ENCODE results near the gene ALDH9A1.
"Not testable (repeated sequence)": the region's sequence is repeated elsewhere in the genome, so short reads cannot be mapped to it uniquely, and the experiment has no call there.

ALDH9A1 gene

GRCh38 chr1:165645654-165646366, 52.6 kb downstream of the ALDH9A1 start:
- DNase-seq (ENCODE audit: low spot score) = peak; percentile 20

- DNase-seq (ENCODE audit: low spot score) = no peak
These were observed 54.2 kb downstream of the ALDH9A1 start for GRCh38 chr1:165644064-165644735.

- DNase-seq (ENCODE audit: low spot score) = no peak
These were observed 57.0 kb downstream of the ALDH9A1 start for GRCh38 chr1:165641231-165641987.

- no peak for DNase-seq (ENCODE audit: low spot score)
These were observed 58.3 kb downstream of the ALDH9A1 start for GRCh38 chr1:165639821-165640623.

GRCh38 chr1:165638211-165638610, 60.2 kb downstream of the ALDH9A1 start:
- DNase-seq (ENCODE audit: low spot score) = not testable (repeated sequence)

GRCh38 chr1:165637427-165637826, 60.9 kb downstream of the ALDH9A1 start:
- no peak for DNase-seq (ENCODE audit: low spot score)

DNA sequence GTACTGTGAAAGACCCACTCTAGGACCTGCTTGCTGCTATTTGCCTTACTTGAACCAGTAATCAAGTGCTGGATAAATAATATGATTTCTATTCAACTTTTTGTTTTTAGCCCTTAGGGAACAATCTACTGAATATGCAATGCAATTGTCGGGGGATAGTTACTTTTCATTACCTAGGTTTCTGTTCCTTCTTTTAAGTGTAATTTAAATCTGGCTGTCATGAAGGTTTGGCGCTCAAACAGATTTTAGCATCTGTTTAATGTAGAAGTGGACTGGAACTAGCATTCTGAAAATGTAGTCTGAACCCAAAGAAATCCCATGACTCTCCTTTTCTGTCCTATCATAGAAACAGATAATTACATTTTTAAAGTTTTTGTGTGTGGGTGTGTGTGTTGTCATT, 62.5 kb downstream of the ALDH9A1 start:
- no peak for DNase-seq (ENCODE audit: low spot score)

DNA sequence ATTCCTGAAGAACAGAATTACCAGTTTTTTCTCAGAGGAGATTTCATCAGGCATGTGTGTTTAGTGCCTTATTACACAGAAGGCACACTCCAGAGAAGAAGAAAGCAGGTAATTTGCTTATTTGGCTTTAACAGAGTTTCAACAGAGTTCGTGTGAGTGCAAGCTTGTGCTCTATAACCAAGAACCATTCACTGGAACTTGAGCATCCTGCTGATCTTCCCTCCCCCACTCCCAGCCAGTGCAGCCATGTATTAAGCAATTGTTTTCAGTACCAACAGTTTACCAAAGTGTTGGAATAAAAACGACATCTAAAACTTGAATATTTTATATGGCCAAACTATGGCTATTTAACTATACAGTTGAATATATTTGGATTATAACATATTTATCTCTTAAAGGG, 63.0 kb downstream of the ALDH9A1 start:
- DNase-seq (ENCODE audit: low spot score) = no peak

DNA sequence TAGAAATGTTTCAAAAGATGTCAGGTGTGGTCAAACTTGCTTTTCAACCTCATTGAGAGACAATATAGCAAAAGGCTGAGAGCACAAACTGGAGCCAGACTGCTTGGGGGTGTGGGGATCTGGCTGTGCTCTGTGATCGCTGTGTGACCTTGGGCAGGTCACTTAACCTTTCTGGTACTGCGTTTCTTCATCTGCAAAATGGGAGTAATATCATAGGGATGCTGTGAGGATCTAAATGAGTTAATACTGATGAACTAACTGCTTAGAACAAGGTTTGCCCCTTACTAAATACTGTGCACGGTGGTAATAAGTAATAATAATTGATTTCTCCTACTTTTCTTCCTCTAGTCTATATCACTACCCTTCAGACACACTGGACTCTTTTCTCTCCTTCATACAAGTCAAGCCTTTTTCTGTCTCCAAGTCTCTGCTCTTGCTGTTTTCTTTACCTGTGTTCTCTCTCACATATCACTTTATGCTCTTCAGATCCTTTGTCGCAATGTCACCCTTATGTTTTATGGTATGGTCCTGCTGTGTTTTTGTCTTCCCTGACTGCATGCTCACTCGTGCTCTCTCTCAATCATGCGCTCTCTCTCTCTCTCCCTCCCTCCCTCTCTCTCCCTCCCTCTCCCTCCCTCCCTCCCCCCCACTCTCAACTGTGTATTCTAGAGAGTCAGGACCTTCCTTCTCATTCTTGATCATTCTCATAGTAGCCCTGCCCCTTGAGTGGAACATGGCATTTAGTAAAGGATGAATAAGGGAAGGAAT, 64.0 kb downstream of the ALDH9A1 start:
- no peak for DNase-seq (ENCODE audit: low spot score)

DNA sequence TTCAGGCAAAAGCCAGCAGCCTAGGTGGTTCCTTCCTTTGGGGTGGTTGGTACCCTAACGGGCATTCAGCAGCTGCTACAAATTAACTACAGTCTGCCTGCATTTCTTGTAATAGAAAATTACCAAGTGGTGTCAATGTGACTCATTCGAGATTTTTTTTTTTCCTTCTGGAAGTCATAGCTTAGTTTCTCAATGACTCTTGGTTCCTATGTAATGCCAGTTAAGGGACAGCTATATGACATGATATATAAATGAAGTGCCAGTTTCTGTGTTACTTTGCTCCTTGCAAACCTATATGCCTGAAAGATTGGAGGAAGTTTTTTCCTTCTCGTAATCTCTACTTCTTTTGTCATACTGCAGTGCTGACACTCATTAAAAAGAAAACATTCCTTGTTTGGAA, 64.7 kb downstream of the ALDH9A1 start:
- no peak for DNase-seq (ENCODE audit: low spot score)

DNA sequence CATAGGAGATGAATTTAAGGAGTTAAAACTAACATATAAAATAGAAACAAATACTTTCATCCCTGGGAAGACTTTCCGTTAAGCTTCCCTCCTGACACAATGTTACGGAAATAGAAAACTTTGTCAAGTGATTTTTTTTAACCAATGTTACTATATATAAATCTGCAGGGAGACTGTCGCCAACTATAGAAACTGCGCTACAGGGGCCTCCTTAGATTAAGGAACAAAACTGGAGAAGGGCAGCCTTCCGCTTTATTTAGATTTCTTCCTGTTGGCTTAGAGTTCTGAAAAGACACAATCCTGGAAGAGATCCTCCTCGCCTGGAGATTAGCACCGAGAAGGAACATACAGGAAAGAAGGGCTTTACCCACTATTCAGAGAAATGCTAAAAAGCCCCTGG, 65.9 kb downstream of the ALDH9A1 start:
- no peak for DNase-seq (ENCODE audit: low spot score)

DNA sequence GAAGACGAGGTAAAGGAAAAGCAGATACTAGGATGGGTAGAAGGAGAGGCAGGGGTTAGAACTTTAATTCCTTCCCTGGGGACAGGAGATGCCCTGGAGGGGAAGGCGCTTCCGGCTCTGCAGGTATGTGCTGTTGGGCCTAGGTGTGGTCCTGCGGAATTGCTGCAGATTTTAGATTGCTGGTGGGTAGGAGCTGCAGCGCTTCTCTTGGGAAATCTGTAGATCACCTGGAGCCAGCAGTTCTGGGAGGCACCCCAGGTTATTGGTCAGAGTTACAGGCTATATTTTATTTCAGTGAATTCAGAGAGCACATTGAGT, 66.3 kb downstream of the ALDH9A1 start:
- no peak for DNase-seq (ENCODE audit: low spot score)

GRCh38 chr1:165631342-165632151, 66.8 kb downstream of the ALDH9A1 start:
- peak; percentile 20 for DNase-seq (ENCODE audit: low spot score)

DNA sequence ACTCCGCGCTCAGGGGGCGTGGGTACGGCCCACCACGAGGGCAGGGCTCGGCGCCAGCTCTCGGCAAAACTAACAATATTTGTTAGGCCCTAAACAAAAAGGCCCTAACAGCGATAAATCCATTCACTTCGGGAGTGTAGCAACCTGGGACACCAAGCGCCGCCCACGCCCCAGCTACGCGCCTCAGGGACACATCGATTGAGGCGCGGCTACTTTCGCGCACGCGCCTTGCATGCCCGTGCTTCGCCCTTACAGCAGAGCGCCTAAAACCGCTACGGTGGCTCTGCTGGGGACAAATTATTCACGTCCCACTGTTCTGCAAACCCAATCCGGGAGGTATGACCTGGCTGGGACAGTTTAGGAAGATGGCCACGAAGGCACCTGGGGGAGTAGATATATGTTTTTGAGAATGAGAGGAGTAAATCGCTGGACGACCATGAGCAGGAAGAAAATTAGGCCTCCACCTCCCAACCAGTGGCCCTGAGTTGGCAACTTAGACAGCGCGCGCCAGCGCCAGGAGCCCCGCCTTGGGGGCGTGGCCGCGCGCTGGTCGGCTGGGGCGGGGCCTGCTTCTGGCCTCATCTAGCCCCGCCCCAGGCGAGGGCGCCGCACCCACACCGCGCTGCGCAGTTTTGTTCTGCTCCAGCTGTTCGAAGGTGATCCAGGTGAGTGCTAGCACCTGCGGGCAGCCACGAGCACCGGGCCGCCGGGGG, 67.6 kb downstream of the ALDH9A1 start, which contains the start of gene MGST3:
Gene MGST3 (plus strand): TSS at position 606 of the 713 bp plus-strand sequence. CDS start 18,614 bp downstream, outside the sequence.
- peak; percentile 91 for DNase-seq (ENCODE audit: low spot score)

GRCh38 chr1:165629848-165630628, 68.3 kb downstream of the ALDH9A1 start:
- no peak for DNase-seq (ENCODE audit: low spot score)

DNA sequence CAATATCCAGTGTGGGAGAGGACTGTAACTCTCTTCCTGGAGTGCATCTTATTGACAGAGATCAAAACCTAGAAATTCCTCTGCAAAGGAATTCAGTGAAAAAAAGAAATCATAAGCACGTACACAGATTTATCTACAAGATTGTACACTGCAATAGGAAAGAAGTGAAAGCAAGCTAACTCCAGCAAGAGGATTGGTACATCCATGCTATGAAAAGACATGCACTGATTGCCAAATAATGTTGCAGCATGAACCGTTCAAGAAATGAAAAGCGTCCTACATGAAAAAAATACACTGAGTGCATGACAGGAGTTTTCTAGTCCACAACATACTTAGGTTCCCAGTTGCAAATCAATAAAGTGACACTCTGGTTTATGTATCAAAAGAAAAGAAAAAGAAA, 69.2 kb downstream of the ALDH9A1 start:
- DNase-seq (ENCODE audit: low spot score) = no peak

DNA sequence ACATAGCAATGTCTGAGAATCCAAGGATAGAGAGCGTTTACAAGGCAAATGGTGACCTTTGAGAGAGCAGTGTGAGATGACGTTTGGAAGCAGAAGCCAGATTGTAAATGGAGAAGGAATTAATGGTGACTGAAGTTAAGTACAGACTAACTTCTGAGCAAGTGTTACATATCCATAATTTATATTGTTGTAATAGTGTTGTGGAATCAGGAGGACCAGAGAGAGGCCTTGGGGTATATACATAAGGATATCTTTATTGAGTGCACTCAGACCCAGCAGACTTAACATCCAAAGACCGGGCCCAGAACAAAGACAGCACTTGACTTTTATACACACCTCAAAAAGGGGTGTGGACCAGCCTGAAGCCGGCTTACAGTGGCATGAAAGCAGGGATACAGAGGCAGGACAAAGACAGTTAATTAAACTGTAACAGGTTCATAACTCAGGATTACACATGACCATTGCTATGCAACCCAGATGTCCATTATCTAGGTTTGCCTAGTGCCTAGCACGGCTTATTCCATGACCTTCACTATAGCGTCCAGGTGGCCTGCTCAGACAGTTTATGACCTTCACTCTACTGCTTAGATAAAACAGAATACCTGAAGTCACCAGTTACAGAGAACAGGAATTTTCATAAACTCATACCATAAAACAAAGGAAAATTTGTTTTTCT, 70.1 kb downstream of the ALDH9A1 start:
- DNase-seq (ENCODE audit: low spot score) = no peak

DNA sequence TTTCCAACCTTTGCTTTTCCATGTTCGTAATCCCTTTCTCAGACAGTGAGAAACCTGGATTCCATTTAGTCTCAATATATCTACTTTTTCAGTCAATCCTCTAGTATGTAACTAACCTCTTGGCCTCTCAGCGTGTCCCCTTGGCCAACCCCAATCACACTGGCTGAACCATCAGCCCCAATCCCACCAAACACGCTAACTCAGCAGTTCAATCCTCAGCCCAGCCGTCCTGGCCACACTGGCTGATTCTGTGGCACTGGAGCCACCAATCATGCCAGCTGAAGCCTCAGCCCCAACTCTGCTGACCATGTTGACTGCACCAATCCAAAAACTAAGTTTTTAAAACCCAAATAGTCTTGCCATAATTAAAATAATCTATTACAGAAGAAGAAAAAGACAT, 73.9 kb downstream of the ALDH9A1 start:
- DNase-seq (ENCODE audit: low spot score) = no peak

GRCh38 chr1:165623624-165624023, 74.7 kb downstream of the ALDH9A1 start:
- DNase-seq (ENCODE audit: low spot score) = no peak
